GM12874 (cell line): ENCODE measurements around the gene RNF41.

Experiments
- CTCF ChIP-seq: IDR thresholded peaks from 2 replicates; pipeline ENCODE4 v1.5.1; 2011; ENCODE audit warnings: low read depth, mild to moderate bottlenecking, control low read depth, low read length, moderate library complexity; ENCODE audit not compliant: insufficient read depth

The RNF41 gene

GRCh38 chr12:56157201-56158028, 64.3 kb downstream of the RNF41 start:
- peak; percentile 57 for TF ChIP-seq CTCF

- TF ChIP-seq CTCF, result no peak
Measured at GRCh38 chr12:56155256-56155845, 66.4 kb downstream of the RNF41 start.

GRCh38 chr12:56154818-56155217, 66.9 kb downstream of the RNF41 start:
- no peak for TF ChIP-seq CTCF

GRCh38 chr12:56154246-56154771, 67.4 kb downstream of the RNF41 start:
- TF ChIP-seq CTCF, result no peak

- no peak for TF ChIP-seq CTCF
Measured at GRCh38 chr12:56153678-56154065, 68.0 kb downstream of the RNF41 start.

GRCh38 chr12:56152756-56153677, 68.7 kb downstream of the RNF41 start:
- TF ChIP-seq CTCF, result no peak
